ENCODE data around the gene NFAT5.
A peak's percentile ranks its signal among the peaks of the same experiment; 100 is the strongest.
"Not testable (repeated sequence)": the region's sequence is repeated elsewhere in the genome, so short reads cannot be mapped to it uniquely, and the experiment has no call there.

Gene NFAT5

DNA sequence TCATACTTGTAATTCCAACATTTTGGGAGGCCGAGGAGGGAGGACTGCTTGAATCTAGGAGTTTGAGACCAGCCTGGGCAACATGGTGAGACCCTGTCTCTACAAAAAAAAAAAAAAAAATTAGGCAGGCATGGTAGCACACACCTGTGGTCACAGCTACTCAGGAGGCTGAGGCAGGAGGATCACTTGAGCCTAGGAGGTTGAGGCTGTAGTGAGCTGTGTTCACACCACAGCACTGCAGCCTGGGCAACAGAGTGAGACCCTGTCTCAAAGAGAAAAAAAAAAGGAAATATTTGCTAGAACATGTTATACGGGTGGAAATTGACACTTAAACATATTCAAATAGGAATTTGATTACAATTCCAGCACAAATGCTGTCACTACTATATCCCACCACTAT is 4.4 kb upstream of the NFAT5 start:
- H3K4me1 ChIP-seq (ENCODE audit: control insufficient read depth in 1 of 2, insufficient read depth in 2 of 2, low read length in 2 of 2); H3K36me3 ChIP-seq (ENCODE audit: control insufficient read depth in 1 of 2, insufficient read depth in 2 of 2, low read length in 2 of 2); H3K27ac ChIP-seq (ENCODE audit: low read length); H3K27me3 ChIP-seq (ENCODE audit: low read depth, low read length); H3K9me3 ChIP-seq (ENCODE audit: control insufficient read depth in 1 of 2, low read length in 2 of 2); H3K4me3 ChIP-seq (ENCODE audit: low read depth in 1 of 2, low read length in 2 of 2): not testable (repeated sequence)

DNA sequence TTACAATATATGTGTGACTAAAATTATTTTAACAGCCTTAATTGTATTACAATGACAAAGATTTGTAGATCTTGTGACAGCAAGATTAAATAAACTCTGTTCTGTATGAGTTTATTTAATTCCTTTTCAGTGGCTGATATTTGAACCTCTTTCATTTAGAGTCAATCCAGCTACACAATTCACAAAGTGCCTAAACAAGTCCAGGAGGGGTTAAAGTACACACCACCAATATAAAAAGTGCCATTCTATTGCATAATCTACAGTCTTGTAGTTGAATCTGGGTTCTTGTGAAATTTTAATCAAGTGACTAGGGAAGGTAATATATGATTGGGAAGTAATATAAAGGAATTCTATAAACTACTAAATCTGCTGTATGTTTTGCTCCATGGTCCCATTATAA is 3.9 kb upstream of the NFAT5 start:
- Histone ChIP-seq H3K27me3 (ENCODE audit: low read depth, low read length) (no peaks in the 10 kb centered on the region), H3K36me3 (ENCODE audit: control insufficient read depth in 1 of 2, insufficient read depth in 2 of 2, low read length in 2 of 2) (peaks cover 0 to 11% of the 10 kb centered on the region in 2 donors), H3K27ac (ENCODE audit: low read length) (no peak overlapping the region), H3K9me3 (ENCODE audit: control insufficient read depth in 1 of 2, low read length in 2 of 2) (no peaks in the 10 kb centered on the region), H3K4me1 (ENCODE audit: control insufficient read depth in 1 of 2, insufficient read depth in 2 of 2, low read length in 2 of 2) (peaks cover 0 to 6% of the 10 kb centered on the region in 2 donors), H3K4me3 (ENCODE audit: low read depth in 1 of 2, low read length in 2 of 2) (no peak overlapping the region)

DNA sequence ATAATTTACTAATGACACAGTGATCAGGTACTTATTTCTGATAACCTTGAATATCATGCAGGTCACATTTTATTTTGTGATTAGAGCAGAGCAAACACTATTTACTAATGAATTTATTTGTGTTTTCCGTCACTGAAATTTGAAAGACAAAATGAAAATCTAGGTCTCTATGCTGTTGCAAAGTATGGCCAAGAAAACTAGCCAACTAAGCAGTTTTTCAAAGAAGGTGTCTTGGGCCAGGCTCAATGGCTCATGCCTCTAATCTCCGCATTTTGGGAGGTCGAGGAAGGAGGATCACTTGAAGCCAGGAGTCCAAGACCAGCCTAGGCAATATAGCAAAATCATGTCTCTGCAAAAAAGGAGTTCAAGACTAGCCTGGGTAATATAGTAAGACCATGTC is 3.0 kb upstream of the NFAT5 start:
- Histone ChIP-seq H3K4me3 (ENCODE audit: low read depth in 1 of 2, low read length in 2 of 2) (no peak overlapping the region), H3K36me3 (ENCODE audit: control insufficient read depth in 1 of 2, insufficient read depth in 2 of 2, low read length in 2 of 2) (peaks cover 0 to 12% of the 10 kb centered on the region in 2 donors), H3K4me1 (ENCODE audit: control insufficient read depth in 1 of 2, insufficient read depth in 2 of 2, low read length in 2 of 2) (peaks cover 6 to 13% of the 10 kb centered on the region in 2 donors), H3K27ac (ENCODE audit: low read length) (no peak overlapping the region), H3K9me3 (ENCODE audit: control insufficient read depth in 1 of 2, low read length in 2 of 2) (no peaks in the 10 kb centered on the region), H3K27me3 (ENCODE audit: low read depth, low read length) (no peaks in the 10 kb centered on the region)

DNA sequence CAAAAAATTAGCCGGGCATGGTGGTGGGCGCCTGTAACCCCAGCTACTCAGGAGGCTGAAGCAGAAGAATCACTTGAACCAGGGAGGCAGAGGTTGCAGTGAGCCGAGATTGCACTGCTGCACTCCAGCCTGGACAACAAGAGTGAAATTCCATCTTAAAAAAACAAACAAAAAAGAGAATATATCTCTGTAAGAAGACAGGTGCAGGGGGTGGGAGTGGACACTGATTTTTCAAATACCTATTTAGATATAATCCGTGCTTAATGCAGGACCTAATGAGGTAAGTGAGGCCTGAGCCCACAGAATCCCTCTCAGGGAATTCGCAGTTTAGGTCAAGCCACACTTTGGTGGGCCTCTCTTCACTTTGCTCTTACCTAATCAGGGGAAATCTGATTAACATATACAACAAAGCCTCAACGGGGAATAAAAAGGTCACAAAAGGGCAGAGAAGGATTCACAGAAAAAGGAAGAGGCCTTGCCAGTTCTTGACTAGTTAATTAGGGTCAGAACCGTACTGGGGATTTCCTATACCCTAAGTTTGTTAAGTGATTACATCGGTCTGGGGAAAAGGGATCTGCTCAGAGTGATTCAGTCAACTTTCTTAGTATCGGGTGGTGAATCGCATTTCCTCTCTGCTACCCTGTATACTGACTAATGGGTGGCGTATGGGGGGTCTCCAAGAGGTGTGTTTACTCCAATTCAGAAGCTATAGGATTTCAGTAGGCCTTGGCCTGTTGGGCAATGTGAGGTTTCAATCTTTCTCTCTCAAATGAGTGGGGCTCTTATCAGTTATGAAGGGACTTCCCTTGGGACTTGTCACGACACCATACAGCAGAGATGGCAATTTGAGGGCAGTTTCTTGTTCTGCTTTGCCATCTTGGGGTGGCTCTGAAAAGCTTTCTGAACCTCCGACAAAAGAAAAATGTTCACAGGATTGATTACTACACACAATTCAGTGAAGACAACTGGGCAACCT is 1.9 kb upstream of the NFAT5 start:
- no peaks in the 10 kb centered on the region for H3K9me3 ChIP-seq (ENCODE audit: control insufficient read depth in 1 of 2, low read length in 2 of 2)
- no peak overlapping the region for H3K27ac ChIP-seq (ENCODE audit: low read length)
- no peaks in the 10 kb centered on the region for H3K27me3 ChIP-seq (ENCODE audit: low read depth, low read length)
- peaks cover 0 to 12% of the 10 kb centered on the region in 2 donors for H3K36me3 ChIP-seq (ENCODE audit: control insufficient read depth in 1 of 2, insufficient read depth in 2 of 2, low read length in 2 of 2)
- H3K4me3 ChIP-seq (ENCODE audit: low read depth in 1 of 2, low read length in 2 of 2) = peak overlapping the region in 1 of 2 donors; percentile 89
- peaks cover 7 to 24% of the 10 kb centered on the region in 2 donors for H3K4me1 ChIP-seq (ENCODE audit: control insufficient read depth in 1 of 2, insufficient read depth in 2 of 2, low read length in 2 of 2)

DNA sequence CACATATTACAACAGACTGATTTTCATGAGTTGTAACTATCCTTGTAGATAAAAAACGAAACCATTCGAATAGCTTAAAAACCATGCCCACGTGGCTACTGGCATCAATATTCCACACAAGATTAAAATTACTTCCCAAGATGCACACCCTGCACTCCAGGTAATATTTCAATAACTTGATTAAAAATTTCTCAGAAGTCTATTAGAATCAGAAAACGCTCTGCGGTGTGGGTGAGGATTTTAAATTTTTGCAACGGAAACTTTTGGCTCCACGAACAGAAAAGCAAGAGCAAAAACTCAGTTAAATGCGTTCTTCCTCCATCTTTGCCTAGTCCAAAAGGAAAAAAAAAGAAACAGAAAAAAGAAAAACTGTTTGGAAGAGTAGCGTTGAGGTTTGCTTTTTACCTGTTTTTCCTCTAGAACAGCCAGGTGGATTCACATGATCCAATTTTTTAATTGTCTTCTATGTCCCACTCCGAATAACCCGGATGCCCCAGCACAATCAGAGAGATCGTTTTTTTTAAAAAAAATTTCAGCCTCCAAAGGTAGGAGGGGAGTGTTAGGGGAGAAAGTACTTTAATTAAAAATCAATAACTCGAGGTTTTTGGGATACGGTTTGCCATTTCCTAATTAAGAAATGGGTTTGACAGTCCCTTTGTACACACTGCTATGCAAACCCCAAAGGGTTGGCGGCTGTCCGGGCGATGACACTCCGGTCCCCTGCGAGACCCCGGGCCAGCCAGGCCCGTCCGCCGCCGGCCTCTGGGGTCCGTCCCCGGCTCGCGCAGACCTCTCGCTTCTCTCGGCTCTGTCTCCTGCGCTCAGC is 708 bp upstream of the NFAT5 start:
- H3K9me3 ChIP-seq (ENCODE audit: control insufficient read depth in 1 of 2, low read length in 2 of 2) = no peaks in the 10 kb centered on the region
- peak overlapping the region; percentile 75 to 89 for H3K4me3 ChIP-seq (ENCODE audit: low read depth in 1 of 2, low read length in 2 of 2)
- H3K36me3 ChIP-seq (ENCODE audit: control insufficient read depth in 1 of 2, insufficient read depth in 2 of 2, low read length in 2 of 2) = peaks cover 0 to 12% of the 10 kb centered on the region in 2 donors
- H3K27me3 ChIP-seq (ENCODE audit: low read depth, low read length) = no peaks in the 10 kb centered on the region
- H3K27ac ChIP-seq (ENCODE audit: low read length) = peak overlapping the region; percentile 93
- peaks cover 7 to 31% of the 10 kb centered on the region in 2 donors for H3K4me1 ChIP-seq (ENCODE audit: control insufficient read depth in 1 of 2, insufficient read depth in 2 of 2, low read length in 2 of 2)

DNA sequence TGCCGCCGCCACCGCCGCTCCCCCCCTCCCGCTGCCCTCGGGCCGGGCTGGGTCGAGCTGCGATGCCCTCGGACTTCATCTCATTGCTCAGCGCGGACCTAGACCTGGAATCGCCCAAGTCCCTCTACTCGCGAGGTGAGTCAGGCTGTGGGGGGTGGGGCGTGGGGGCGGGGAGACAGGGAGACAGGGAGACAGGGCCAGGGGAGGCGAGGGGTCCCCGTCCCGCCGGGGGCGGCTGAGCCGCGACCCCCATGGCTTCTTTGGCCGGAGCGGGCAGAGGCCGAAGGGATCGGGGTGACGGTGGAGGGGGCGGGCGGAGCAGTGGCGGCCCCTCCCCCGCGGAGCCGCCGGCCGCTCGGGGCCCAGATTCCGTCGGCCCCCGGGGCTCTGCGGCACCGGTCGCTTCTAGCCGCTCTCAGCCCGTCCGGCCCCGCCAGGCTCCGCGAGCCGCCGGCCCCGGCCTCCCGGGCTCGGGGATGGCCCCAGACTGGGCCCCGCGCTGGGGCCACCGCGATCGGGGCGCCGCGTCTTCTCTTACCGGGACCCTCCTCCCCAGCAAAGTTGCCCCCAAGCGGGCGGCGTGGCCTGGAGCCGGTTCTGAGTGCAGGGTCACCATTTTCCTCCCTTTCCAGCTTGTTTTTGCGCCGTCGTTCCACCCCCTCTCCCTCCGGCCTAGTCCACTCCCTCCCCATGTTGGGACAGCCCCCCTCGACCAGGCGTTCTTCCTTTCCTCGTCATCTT is 644 bp downstream of the NFAT5 start:
- Histone ChIP-seq H3K36me3 (ENCODE audit: control insufficient read depth in 1 of 2, insufficient read depth in 2 of 2, low read length in 2 of 2) (peaks cover 0 to 12% of the 10 kb centered on the region in 2 donors), H3K27me3 (ENCODE audit: low read depth, low read length) (no peaks in the 10 kb centered on the region), H3K9me3 (ENCODE audit: control insufficient read depth in 1 of 2, low read length in 2 of 2) (no peaks in the 10 kb centered on the region), H3K4me3 (ENCODE audit: low read depth in 1 of 2, low read length in 2 of 2) (peak overlapping the region; percentile 89), H3K4me1 (ENCODE audit: control insufficient read depth in 1 of 2, insufficient read depth in 2 of 2, low read length in 2 of 2) (peaks cover 7 to 34% of the 10 kb centered on the region in 2 donors), H3K27ac (ENCODE audit: low read length) (peak overlapping the region; percentile 88)

DNA sequence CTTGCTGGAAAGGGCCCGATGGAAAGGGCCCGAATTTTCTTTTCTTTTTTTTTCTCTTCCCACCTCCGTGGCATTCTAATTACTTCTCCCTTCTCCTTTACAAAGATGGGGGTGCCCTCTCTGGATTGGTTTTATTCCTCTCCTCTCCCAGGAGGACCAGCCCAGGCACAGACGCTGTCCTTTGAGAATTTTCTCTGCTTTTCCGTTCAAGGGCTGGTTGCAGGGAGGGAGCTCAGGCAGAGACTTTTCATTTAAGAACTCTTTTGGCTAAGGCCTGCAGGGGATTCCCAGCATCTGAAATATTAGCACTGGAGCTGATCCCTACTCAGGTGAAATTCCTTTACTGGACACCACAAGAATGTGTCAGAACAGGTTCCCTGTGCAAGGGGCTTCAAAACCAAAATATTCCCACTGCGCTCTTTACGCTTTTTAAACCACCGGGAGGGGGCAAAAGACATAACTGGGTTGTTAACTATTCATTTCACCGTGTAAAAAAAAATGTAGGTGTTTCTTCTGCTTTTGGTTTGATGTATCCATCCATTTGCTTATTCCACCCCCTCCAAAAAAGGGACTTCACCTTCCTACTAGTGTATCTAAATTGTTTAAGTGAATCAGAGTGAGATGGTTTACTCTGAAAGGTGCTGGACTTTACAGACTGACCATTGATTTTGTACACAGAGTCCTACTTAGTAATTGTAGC is 1.4 kb downstream of the NFAT5 start:
- H3K4me1 ChIP-seq (ENCODE audit: control insufficient read depth in 1 of 2, insufficient read depth in 2 of 2, low read length in 2 of 2) = peaks cover 7 to 34% of the 10 kb centered on the region in 2 donors
- no peaks in the 10 kb centered on the region for H3K9me3 ChIP-seq (ENCODE audit: control insufficient read depth in 1 of 2, low read length in 2 of 2)
- peak overlapping the region; percentile 88 for H3K27ac ChIP-seq (ENCODE audit: low read length)
- peak overlapping the region; percentile 89 for H3K4me3 ChIP-seq (ENCODE audit: low read depth in 1 of 2, low read length in 2 of 2)
- peaks cover 0 to 12% of the 10 kb centered on the region in 2 donors for H3K36me3 ChIP-seq (ENCODE audit: control insufficient read depth in 1 of 2, insufficient read depth in 2 of 2, low read length in 2 of 2)
- no peaks in the 10 kb centered on the region for H3K27me3 ChIP-seq (ENCODE audit: low read depth, low read length)

DNA sequence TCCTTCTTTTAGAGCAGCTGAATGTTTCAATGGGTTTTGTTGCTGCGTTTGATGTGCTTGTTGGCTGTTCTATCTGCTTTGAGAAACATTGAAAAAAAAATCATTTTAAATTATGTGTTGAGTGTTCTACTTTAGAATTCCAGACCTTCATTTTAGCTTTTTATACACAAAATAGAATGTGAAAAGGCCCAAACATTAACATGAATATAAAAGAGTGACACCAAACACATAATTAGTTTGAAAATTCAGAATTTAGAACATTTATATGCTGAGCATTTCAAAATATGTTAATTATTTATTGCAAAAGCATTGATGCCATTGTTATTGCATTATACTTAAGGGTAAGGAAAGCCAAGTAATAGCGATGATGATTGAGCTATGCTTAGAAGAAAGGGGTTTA is 2.9 kb downstream of the NFAT5 start:
- Histone ChIP-seq H3K4me1 (ENCODE audit: control insufficient read depth in 1 of 2, insufficient read depth in 2 of 2, low read length in 2 of 2) (peaks cover 7 to 34% of the 10 kb centered on the region in 2 donors), H3K4me3 (ENCODE audit: low read depth in 1 of 2, low read length in 2 of 2) (peak overlapping the region; percentile 11 to 89), H3K27ac (ENCODE audit: low read length) (peak overlapping the region; percentile 0)

DNA sequence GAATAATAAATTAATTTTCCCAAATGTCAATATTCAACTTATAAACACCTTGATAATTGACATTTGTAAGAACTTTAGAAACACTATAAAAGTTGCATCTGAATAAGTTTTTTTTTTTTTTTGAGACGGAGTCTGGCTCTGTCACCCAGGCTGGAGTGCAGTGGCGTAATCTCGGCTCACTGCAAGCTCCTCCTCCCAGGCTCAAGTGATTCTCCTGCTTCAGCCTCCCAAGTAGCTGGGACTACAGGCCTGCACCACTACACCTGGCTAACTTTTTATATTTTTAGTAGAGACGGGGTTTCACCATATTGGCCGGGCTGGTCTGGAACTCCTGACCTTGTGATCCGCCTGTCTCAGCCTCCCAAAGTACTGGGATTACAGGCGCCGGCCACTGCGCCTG is 13.0 kb downstream of the NFAT5 start:
- H3K9me3 ChIP-seq (ENCODE audit: control insufficient read depth in 1 of 2, low read length in 2 of 2); H3K4me3 ChIP-seq (ENCODE audit: low read depth in 1 of 2, low read length in 2 of 2); H3K4me1 ChIP-seq (ENCODE audit: control insufficient read depth in 1 of 2, insufficient read depth in 2 of 2, low read length in 2 of 2); H3K27me3 ChIP-seq (ENCODE audit: low read depth, low read length); H3K27ac ChIP-seq (ENCODE audit: low read length); H3K36me3 ChIP-seq (ENCODE audit: control insufficient read depth in 1 of 2, insufficient read depth in 2 of 2, low read length in 2 of 2): not testable (repeated sequence)

More for the DNA sequence above, 2.9 kb downstream of the NFAT5 start:
- H3K36me3 ChIP-seq (ENCODE audit: control insufficient read depth in 1 of 2, insufficient read depth in 2 of 2, low read length in 2 of 2) = peaks cover 0 to 12% of the 10 kb centered on the region in 2 donors
- no peaks in the 10 kb centered on the region for H3K9me3 ChIP-seq (ENCODE audit: control insufficient read depth in 1 of 2, low read length in 2 of 2)
- H3K27me3 ChIP-seq (ENCODE audit: low read depth, low read length) = no peaks in the 10 kb centered on the region

DNA sequence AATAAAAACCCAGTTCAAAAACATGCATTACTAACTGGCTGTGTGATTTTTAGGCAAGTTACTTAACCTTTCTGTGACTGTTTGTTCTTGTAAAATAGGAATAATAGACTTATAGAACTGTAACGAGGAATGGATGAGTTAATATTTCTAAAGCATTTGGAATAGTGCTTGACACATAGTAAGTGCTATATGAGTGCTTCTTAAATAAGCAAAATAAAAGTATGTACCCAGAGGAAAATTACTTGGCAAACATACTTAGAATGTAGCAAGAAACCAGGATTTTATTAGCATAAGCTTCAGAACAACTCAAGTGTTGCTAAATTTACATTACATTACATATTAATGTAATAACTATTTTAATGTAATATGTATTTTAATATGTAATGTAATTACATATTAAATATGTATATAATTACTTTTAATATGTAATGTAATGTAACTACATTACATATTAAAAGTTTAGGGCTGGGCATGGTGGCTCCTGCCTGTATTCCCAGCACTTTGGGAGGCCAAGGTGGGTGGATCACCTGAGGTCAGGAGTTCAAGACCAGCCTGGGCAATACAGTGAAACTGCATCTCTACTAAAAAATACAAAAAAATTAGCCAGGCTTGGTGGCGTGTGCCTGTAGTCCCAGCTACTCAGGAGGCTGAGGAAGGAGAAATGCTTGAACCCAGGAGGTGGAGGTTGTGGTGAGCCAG is 14.2 kb downstream of the NFAT5 start:
- Histone ChIP-seq H3K36me3 (ENCODE audit: control insufficient read depth in 1 of 2, insufficient read depth in 2 of 2, low read length in 2 of 2) (no peaks in the 10 kb centered on the region), H3K27ac (ENCODE audit: low read length) (no peak overlapping the region), H3K4me1 (ENCODE audit: control insufficient read depth in 1 of 2, insufficient read depth in 2 of 2, low read length in 2 of 2) (peaks cover 0 to 10% of the 10 kb centered on the region in 2 donors), H3K9me3 (ENCODE audit: control insufficient read depth in 1 of 2, low read length in 2 of 2) (no peaks in the 10 kb centered on the region), H3K4me3 (ENCODE audit: low read depth in 1 of 2, low read length in 2 of 2) (no peak overlapping the region), H3K27me3 (ENCODE audit: low read depth, low read length) (no peaks in the 10 kb centered on the region)
